GM19238 (cell line): ENCODE data around the gene MMP21.

Experiments used
- DNase-seq: peaks from one replicate; pipeline ENCODE4 v3.0.0; 2011; ENCODE audit warnings: low spot score; ENCODE audit not compliant: insufficient read length

MMP21 gene

GRCh38 chr10:125775491-125776106 is at the start of gene MMP21:
TSS of gene MMP21 (minus strand) at chr10:125775821. CDS start at chr10:125775821, 0 bp downstream.
- DNase-seq: no peak

GRCh38 chr10:125824736-125825135 is 49.1 kb upstream of the MMP21 start:
- DNase-seq: no peak

GRCh38 chr10:125823663-125824251 is 48.1 kb upstream of the MMP21 start:
- DNase-seq: no peak

- peak; percentile 88 for DNase-seq
Measured at GRCh38 chr10:125822878-125823662, 47.4 kb upstream of the MMP21 start, which contains the start of the genes BCCIP and UROS. TSS of gene BCCIP (plus strand) at chr10:125823546. CDS start at chr10:125823558, 12 bp downstream. TSS of gene UROS (minus strand) at chr10:125823258. CDS start at chr10:125816499, 6,759 bp downstream.

- peak; percentile 19 for DNase-seq
Measured at GRCh38 chr10:125820701-125821100, 45.1 kb upstream of the MMP21 start.

- no peak for DNase-seq
Measured at GRCh38 chr10:125817337-125817946, 41.8 kb upstream of the MMP21 start.

- DNase-seq: no peak
Measured at GRCh38 chr10:125816548-125816947, 40.9 kb upstream of the MMP21 start.

- DNase-seq: no peak
Measured at GRCh38 chr10:125815764-125816163, 40.1 kb upstream of the MMP21 start.

- DNase-seq: no peak
Measured at GRCh38 chr10:125812128-125812750, 36.6 kb upstream of the MMP21 start.

- DNase-seq: no peak
Measured at GRCh38 chr10:125811251-125811650, 35.6 kb upstream of the MMP21 start.

- DNase-seq: no peak
Measured at GRCh38 chr10:125808047-125808446, 32.4 kb upstream of the MMP21 start.

GRCh38 chr10:125802739-125803138 is 27.1 kb upstream of the MMP21 start:
- no peak for DNase-seq

GRCh38 chr10:125802131-125802530 is 26.5 kb upstream of the MMP21 start:
- DNase-seq: no peak

- DNase-seq: no peak
Measured at GRCh38 chr10:125801574-125801973, 26.0 kb upstream of the MMP21 start.

- no peak for DNase-seq
Measured at GRCh38 chr10:125799451-125800182, 24.0 kb upstream of the MMP21 start.

GRCh38 chr10:125797994-125798662 is 22.5 kb upstream of the MMP21 start:
- DNase-seq: no peak

- DNase-seq: no peak
Measured at GRCh38 chr10:125797424-125797823, 21.8 kb upstream of the MMP21 start.

- no peak for DNase-seq
Measured at GRCh38 chr10:125795637-125796190, 20.1 kb upstream of the MMP21 start.

GRCh38 chr10:125795128-125795527 is 19.5 kb upstream of the MMP21 start:
- no peak for DNase-seq
